H1 (cell line): ENCODE measurements around the gene SERINC5. TPM values are rescaled to one million over a fixed set of nuclear protein-coding genes. Genes with fewer than 3 reads are reported as not detected.
A peak's percentile ranks its signal among the peaks of the same experiment; 100 is the strongest.

Source experiments
- CTCF ChIA-PET: fragments of 300-600 bp; sonication (Branson Sonifier 250); formaldehyde crosslinking; loops from one replicate; lab custom pipeline; 2021; ENCODE audit not compliant: partially characterized antibody; lab: Charles Lee
- POLR2A ChIA-PET: fragments of 300-600 bp; sonication (Branson Sonifier 250); formaldehyde crosslinking; loops from one replicate; lab custom pipeline; 2021; ENCODE audit warnings: inconsistent platforms; ENCODE audit not compliant: partially characterized antibody; lab: Charles Lee
- DNase-seq, 2 experiments: peaks; one replicate each; pipeline versions ENCODE4 v3.0.0 to v3.0.0-alpha.2; 2010 to 2022; ENCODE audit warnings: low spot score in 2 of 2, low read depth in 1 of 2, mixed read lengths in 1 of 2
- FAIRE-seq: peaks from 2 replicates; lab custom pipeline; 2011; peaks lifted over from hg19 to GRCh38; lab: Jason Lieb, UNC
- H2AFZ ChIP-seq: 2 replicates; pipeline ENCODE4 v1.8.1; 2012; ENCODE audit warnings: low read length, inconsistent platforms
- H2AK5ac ChIP-seq: 2 replicates; pipeline ENCODE4 v1.6.1; 2013; ENCODE audit warnings: low read depth, low read length
- H2BK120ac ChIP-seq: replicated peaks from 2 replicates; pipeline ENCODE3; 2013; ENCODE audit warnings: low read depth, low read length, inconsistent platforms
- H2BK12ac ChIP-seq: 2 replicates; pipeline ENCODE4 v1.6.1; 2013; ENCODE audit warnings: low read depth, low read length
- H2BK15ac ChIP-seq: 2 replicates; pipeline ENCODE4 v1.6.1; 2013; ENCODE audit warnings: low read length
- H2BK20ac ChIP-seq: 2 replicates; pipeline ENCODE4 v1.6.1; 2013; ENCODE audit warnings: low read length
- H2BK5ac ChIP-seq: 2 replicates; pipeline ENCODE4 v1.6.1; 2013; ENCODE audit warnings: low read depth, low read length
- H3K14ac ChIP-seq: 2 replicates; pipeline ENCODE4 v1.6.1; 2013; ENCODE audit warnings: inconsistent platforms; ENCODE audit not compliant: insufficient read length
- H3K18ac ChIP-seq: 2 replicates; pipeline ENCODE4 v1.6.1; 2013; ENCODE audit warnings: low read length; ENCODE audit errors: extremely low read depth
- H3K23ac ChIP-seq: 2 replicates; pipeline ENCODE4 v1.6.1; 2013; ENCODE audit warnings: inconsistent platforms; ENCODE audit not compliant: insufficient read length
- H3K23me2 ChIP-seq: 2 replicates; pipeline ENCODE4 v1.6.1; 2013; ENCODE audit warnings: low read depth, low read length
- H3K27ac ChIP-seq: 2 replicates; pipeline ENCODE4 v1.6.1; 2011; ENCODE audit warnings: low read depth, low read length, inconsistent platforms
- H3K27me3 ChIP-seq, 4 experiments: replicated peaks in 1 of 4; 1 replicate in 1 of 4; 2 replicates in 3 of 4; pipeline versions ENCODE4 v1.6.1 to v1.8.1; 2011 to 2013; ENCODE audit warnings: low read length in 3 of 4, mild to moderate bottlenecking in 3 of 4, inconsistent platforms in 2 of 4, mixed read lengths in 2 of 4, moderate library complexity in 1 of 4; ENCODE audit not compliant: control insufficient read depth in 3 of 4, insufficient read depth in 3 of 4; ENCODE audit errors: extremely low read depth in 1 of 4
- H3K36me3 ChIP-seq, 4 experiments: 2 replicates each; pipeline versions ENCODE4 v1.6.1 to v1.8.1; 2011 to 2013; ENCODE audit warnings: mild to moderate bottlenecking in 4 of 4, low read length in 3 of 4, moderate library complexity in 2 of 4, control low read depth in 1 of 4, inconsistent platforms in 1 of 4; ENCODE audit not compliant: insufficient read depth in 4 of 4, control insufficient read depth in 2 of 4
- H3K4ac ChIP-seq: replicated peaks from 2 replicates; pipeline ENCODE3; 2013; ENCODE audit warnings: low read length, low read depth, mixed read lengths, inconsistent platforms; ENCODE audit not compliant: insufficient read length
- H3K4me1 ChIP-seq, 4 experiments: replicated peaks in 1 of 4; 1 replicate in 1 of 4; 2 replicates in 3 of 4; pipeline versions ENCODE4 v1.6.1 to v1.8.1; 2011 to 2013; ENCODE audit warnings: low read length in 3 of 4, inconsistent platforms in 2 of 4, mixed read lengths in 1 of 4; ENCODE audit not compliant: insufficient read depth in 4 of 4, control insufficient read depth in 3 of 4
- H3K4me2 ChIP-seq, 2 experiments: 2 replicates each; pipeline versions ENCODE4 v1.6.1 to v1.8.1; 2011 to 2013; ENCODE audit warnings: low read depth in 2 of 2, low read length in 2 of 2, control low read depth in 1 of 2, inconsistent platforms in 1 of 2, mild to moderate bottlenecking in 1 of 2; ENCODE audit not compliant: insufficient read depth in 1 of 2
- H3K4me3 ChIP-seq, 4 experiments: fragments of 200-600, 300-600 bp in 1 of 4; sonication (generic), shearing (Covaris generic), sonication (Bioruptor Twin) in 1 of 4; 2 replicates each; pipeline versions ENCODE4 v1.5.1 to v1.8.1; 2011 to 2016; ENCODE audit warnings: low read length in 4 of 4, low read depth in 3 of 4, control low read depth in 2 of 4, inconsistent platforms in 2 of 4, mild to moderate bottlenecking in 2 of 4, mixed read lengths in 1 of 4, moderate library complexity in 1 of 4; ENCODE audit not compliant: insufficient read depth in 2 of 4; ENCODE audit errors: extremely low read depth in 1 of 4
- H3K56ac ChIP-seq: replicated peaks from 2 replicates; pipeline ENCODE3; 2013; ENCODE audit warnings: low read depth, mild to moderate bottlenecking, mixed read lengths, low read length, inconsistent platforms; ENCODE audit not compliant: insufficient read length
- H3K79me1 ChIP-seq: 2 replicates; pipeline ENCODE4 v1.6.1; 2013; ENCODE audit warnings: low read depth, low read length, control low read depth
- H3K79me2 ChIP-seq, 2 experiments: 2 replicates each; pipeline versions ENCODE4 v1.6.1 to v1.8.1; 2012 to 2013; ENCODE audit warnings: low read length in 2 of 2, mild to moderate bottlenecking in 2 of 2, inconsistent platforms in 1 of 2; ENCODE audit not compliant: insufficient read depth in 2 of 2, control insufficient read depth in 1 of 2
- H3K9ac ChIP-seq, 4 experiments: replicated peaks in 1 of 4; 1 replicate in 1 of 4; 2 replicates in 3 of 4; pipeline versions ENCODE4 v1.6.1 to v1.8.1; 2011 to 2013; ENCODE audit warnings: low read depth in 3 of 4, low read length in 3 of 4, control low read depth in 2 of 4, mild to moderate bottlenecking in 2 of 4, moderate library complexity in 2 of 4, inconsistent platforms in 1 of 4; ENCODE audit errors: extremely low read depth in 1 of 4
- H3K9me3 ChIP-seq, 2 experiments: 2 replicates each; pipeline versions ENCODE4 v1.6.1 to v1.8.1; 2012 to 2013; ENCODE audit warnings: mild to moderate bottlenecking in 2 of 2, moderate library complexity in 2 of 2, control low read depth in 1 of 2, inconsistent platforms in 1 of 2, low read depth in 1 of 2, low read length in 1 of 2, mixed read lengths in 1 of 2; ENCODE audit not compliant: insufficient read depth in 2 of 2
- H4K20me1 ChIP-seq, 2 experiments: replicated peaks in 1 of 2; 2 replicates each; pipeline versions ENCODE3 to v1.8.1; 2011 to 2013; ENCODE audit warnings: inconsistent platforms in 2 of 2, low read length in 2 of 2, mild to moderate bottlenecking in 1 of 2; ENCODE audit not compliant: insufficient read depth in 2 of 2, control insufficient read depth in 1 of 2
- H4K5ac ChIP-seq: 2 replicates; pipeline ENCODE4 v1.6.1; 2013; ENCODE audit warnings: low read length, low read depth, mixed read lengths, inconsistent platforms; ENCODE audit not compliant: insufficient read length
- H4K8ac ChIP-seq: 2 replicates; pipeline ENCODE4 v1.8.0; 2013; ENCODE audit warnings: mild to moderate bottlenecking, moderate library complexity, low read length, inconsistent platforms; ENCODE audit not compliant: insufficient read depth; ENCODE audit errors: extremely low read depth
- H4K91ac ChIP-seq: replicated peaks from 2 replicates; pipeline ENCODE3; 2013; ENCODE audit warnings: low read length, mixed read lengths, inconsistent platforms; ENCODE audit not compliant: insufficient read length
- BCL11A ChIP-seq, 2 experiments: IDR thresholded peaks; one replicate each; pipeline ENCODE4 v1.6.1; 2011; ENCODE audit warnings: low read depth in 2 of 2, low read length in 2 of 2, mild to moderate bottlenecking in 2 of 2
- CTBP2 ChIP-seq: IDR thresholded peaks from 2 replicates; pipeline ENCODE4 v1.7.0; 2011; ENCODE audit warnings: borderline replicate concordance, mild to moderate bottlenecking, moderate library complexity, mixed read lengths, low read length; ENCODE audit not compliant: insufficient read depth, insufficient read length
- EZH2 ChIP-seq: fragments of 200-600 bp; sonication (generic); IDR thresholded peaks from 2 replicates; pipeline ENCODE4 v1.7.1; 2012; ENCODE audit warnings: low read depth, mild to moderate bottlenecking, moderate library complexity, low read length, inconsistent platforms; ENCODE audit not compliant: severe bottlenecking
- JUN ChIP-seq: IDR thresholded peaks from 2 replicates; pipeline ENCODE4 v1.6.1; 2011; ENCODE audit warnings: low read depth, mild to moderate bottlenecking, improper control_type of control experiment, low read length
- KDM4A ChIP-seq: IDR thresholded peaks from one replicate; pipeline ENCODE4 v1.7.1; 2012; ENCODE audit warnings: low read depth, mild to moderate bottlenecking, moderate library complexity, low read length, inconsistent platforms; ENCODE audit not compliant: severe bottlenecking
- KDM5A ChIP-seq: fragments of 200-600 bp; IDR thresholded peaks from 2 replicates; pipeline ENCODE4 v1.7.1; 2012; ENCODE audit warnings: mild to moderate bottlenecking, low read length, inconsistent platforms, mixed read lengths
- NANOG ChIP-seq: IDR thresholded peaks from 2 replicates; pipeline ENCODE4 v1.6.1; 2011; ENCODE audit warnings: low read length, low read depth, mild to moderate bottlenecking, inconsistent platforms; ENCODE audit not compliant: insufficient read depth, poor library complexity, severe bottlenecking
- RAD21 ChIP-seq, 2 experiments: IDR thresholded peaks in 1 of 2; conservative IDR thresholded peaks in 1 of 2; 2 replicates each; pipeline ENCODE4 v1.6.1; 2011; ENCODE audit warnings: low read depth in 2 of 2, low read length in 2 of 2, improper control_type of control experiment in 1 of 2, inconsistent platforms in 1 of 2, mild to moderate bottlenecking in 1 of 2, moderate library complexity in 1 of 2
- RXRA ChIP-seq: IDR thresholded peaks from 2 replicates; pipeline ENCODE4 v1.6.1; 2011; ENCODE audit warnings: low read depth, mild to moderate bottlenecking, low read length, moderate library complexity; ENCODE audit not compliant: insufficient read depth
- WGBS, 2 experiments: shearing (Covaris generic) in 1 of 2; methylation state at CpG; one replicate each; pipeline versions ENCODE4 v1.1.6 to v1.1.7; 2013 to 2015; ENCODE audit warnings: low lambda C conversion rate in 2 of 2, mixed read lengths in 2 of 2, inconsistent platforms in 1 of 2, low coverage in 1 of 2, missing lambda C conversion rate in 1 of 2; ENCODE audit not compliant: insufficient replicate concordance in 2 of 2, insufficient coverage in 1 of 2, insufficient read length in 1 of 2; ENCODE audit errors: extremely low coverage in 1 of 2, missing lambda C conversion rate in 1 of 2; 5-methylcytosine and 5-hydroxymethylcytosine counted together
- polyA plus RNA-seq, 7 experiments: library from polyadenylated mRNA; depleted of rRNA in 3 of 7; stranded (reverse) in 5 of 7; unstranded in 2 of 7; fragments of >200 nt in 5 of 7; fragments of 200-250 nt in 2 of 7; gene quantifications; 1 replicate in 5 of 7; 2 replicates in 1 of 7; 4 replicates in 1 of 7; pipeline versions ENCODE4 v1.2.1 to v1.2.3, GENCODE V29; 2011 to 2013; ENCODE audit warnings: missing spikeins in 2 of 7, mixed read lengths in 2 of 7
- total RNA-seq: library from RNA; stranded (reverse); fragmentation: NEBNext Ultra II Directional; extraction: Animal tissue kit (Norgen Biotek cat#: 25700); gene quantifications from 2 replicates; pipeline ENCODE4 v1.2.1, GENCODE V29; 2021

The SERINC5 gene
- total and polyA plus RNA-seq, 2 of the 8 experiments (the other 6 are each of a cell fraction or from before 2014, with no cell fraction given) = 32.2 to 149 TPM

- H3K4me3 ChIP-seq = no peak overlapping the region
- CTCF ChIA-PET = no interaction called here
- DNase-seq = no peak
- no peak overlapping the region for H2AK5ac ChIP-seq
- no peak overlapping the region for H2BK5ac ChIP-seq
- H3K56ac ChIP-seq = no peak overlapping the region
- no peak overlapping the region for H3K23ac ChIP-seq
- POLR2A ChIA-PET = no interaction called here
- no peak overlapping the region for H2BK15ac ChIP-seq
- no peak overlapping the region for H2BK12ac ChIP-seq
- H3K4me1 ChIP-seq = no peaks in the 10 kb centered on the region; a peak in 1 of 7 replicates
- WGBS, 2 experiments = 91% methylated on average over 8 of the region's 8 CpGs; no CpG with 5 or more reads in 1 of the 2 experiments
- TF ChIP-seq RAD21 (IDR thresholded peaks at IDR 0.05 in 1 of 2, conservative IDR thresholded peaks at IDR 0.05 in 1 of 2; ENCODE audit: low read depth in 2 of 2, low read length in 2 of 2) (no peak), JUN (no peak), CTBP2 (no peak), NANOG (no peak), KDM4A (no peak), KDM5A (no peak), EZH2 (no peak), RXRA (no peak), BCL11A (IDR thresholded peaks at IDR 0.05; ENCODE audit: low read depth in 2 of 2, low read length in 2 of 2) (no peak)
- TF ChIP-seq, all 59 proteins: peak for 0
- Histone ChIP-seq H3K79me2 (no peaks in the 10 kb centered on the region), H2BK120ac (no peak overlapping the region), H3K27me3 (no peaks in the 10 kb centered on the region), H2BK20ac (0 out of 2 replicates have a peak overlapping the region, but pooled peaks have one; percentile 13), H3K23me2 (no peaks in the 10 kb centered on the region), H3K14ac (no peak overlapping the region), H3K79me1 (no peaks in the 10 kb centered on the region), H4K20me1 (no peaks in the 10 kb centered on the region), H4K5ac (no peak overlapping the region), H3K4me2 (no peak overlapping the region), H4K8ac (0 out of 2 replicates have a peak overlapping the region, but pooled peaks have one; percentile 25), H3K36me3 (no peaks in the 10 kb centered on the region), H4K91ac (no peak overlapping the region), H3K18ac (no peak overlapping the region), H2AFZ (no peak overlapping the region), H3K9me3 (peaks cover 0 to 4% of the 10 kb centered on the region in 2 experiments; a peak in 1 of 4 replicates), H3K4ac (no peak overlapping the region), H3K27ac (no peak overlapping the region), H3K9ac (no peak overlapping the region)
- FAIRE-seq = no peak
Measured at GRCh38 chr5:80299601-80300000, 43.8 kb upstream of the SERINC5 start.
